Uterus (tissue), 2 donors: ENCODE data around the gene CACNA2D1.

Source experiments
- CTCF ChIP-seq, 4 experiments: fragments of 200-600 bp in 2 of 4; fragments of 450-650 bp in 2 of 4; sonication (generic) in 2 of 4; IDR thresholded peaks; one replicate each; pipeline ENCODE4 v1.5.1; 2016 to 2019; ENCODE audit warnings: antibody characterized with exemption in 4 of 4, mild to moderate bottlenecking in 2 of 4, moderate library complexity in 1 of 4
- POLR2A ChIP-seq, 2 donors: fragments of 450-650 bp; IDR thresholded peaks; one replicate each; pipeline ENCODE4 v1.6.1; 2016; ENCODE audit warnings: antibody characterized with exemption in 2 of 2, mild to moderate bottlenecking in 1 of 2, moderate library complexity in 1 of 2

- TF ChIP-seq CTCF (IDR thresholded peaks at IDR 0.05), result no peak
- no peak for TF ChIP-seq POLR2A (IDR thresholded peaks at IDR 0.05)
These were observed 270.1 kb downstream of the CACNA2D1 start for GRCh38 chr7:82173400-82174021.
